ENCODE measurements around the gene MYOZ3.

GRCh38 chr5:150642567-150642927 is 18.5 kb upstream of the MYOZ3 start:
- TF ChIP-seq CTCF (IDR thresholded peaks at IDR 0.05; ENCODE audit: low read depth, low read length) (no peak), EZH2phosphoT487 (IDR thresholded peaks at IDR 0.05; ENCODE audit: low read depth) (no peak)

All from OCI-LY3 (cell line).